Heart left ventricle (tissue), 13 donors: ENCODE measurements around the gene CCDC92.

ENCODE experiments used
- CTCF ChIP-seq, 12 donors: fragments of 200-600 bp; sonication (generic) in 4 of 12; IDR thresholded peaks; one replicate each; pipeline versions ENCODE4 v1.5.0 to v1.8.0; 2018 to 2022; ENCODE audit warnings: antibody characterized with exemption in 12 of 12, mild to moderate bottlenecking in 5 of 12
- POLR2A ChIP-seq, 2 donors: fragments of 450-650 bp; IDR thresholded peaks; one replicate each; pipeline ENCODE4 v1.6.1; 2017; ENCODE audit warnings: antibody characterized with exemption in 2 of 2, mild to moderate bottlenecking in 2 of 2, moderate library complexity in 2 of 2
- donor health status: ischemic (EF 13 %, LVEDD 7.1; RV severe dilation, severe dysfunction).
- donor health status: DM: no; HTN: yes; CAD: no.
- donor health status: DM: no; HTN: no; CAD: no.
- donor health status: ischemic (EF 25% LVEDD 6.9; RV normal size, moderate dysfunction).
- donor health status: ischemic (EF 25% LVEDD 5.7; RV mildly dilated, moderate dysfunction).
- donor health status: ischemic (EF 35%, LVEDD 5.7; RV mildly dilated, moderate dysfunction).
- donor health status: nonischemic (EF 11% LVEDD 7.7; RV severe dilation, severe dysfunction).
- donor health status: DM: yes; HTN: yes; CAD: no.
- donor health status: PGD.
- donor health status: ischemic (EF 29% LVEDD 5.4; RV normal size, mild dysfunction).
- donor health status: nonischemic (EF 23%, LVEDD 6.1; RV moderate dilation, normal function).

DNA sequence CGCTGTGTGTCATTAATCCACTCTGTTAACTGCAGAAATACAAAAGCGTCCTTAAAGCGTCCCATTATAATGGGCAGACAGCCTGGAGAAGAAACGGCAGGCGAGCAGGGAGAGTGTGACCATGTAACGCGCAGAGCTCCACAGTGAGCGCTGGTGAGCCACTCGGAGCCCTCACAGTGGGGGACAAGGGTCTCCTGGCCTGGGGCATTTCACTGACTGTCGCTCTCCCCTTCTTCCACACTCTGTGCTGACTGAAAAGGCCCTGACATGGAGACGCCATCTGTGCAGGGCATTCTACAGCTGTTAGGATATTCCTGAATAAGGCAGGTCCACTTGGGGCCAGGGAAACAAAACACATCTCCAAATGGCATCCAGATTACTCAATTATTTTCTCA is 24.2 kb downstream of the CCDC92 start:
- TF ChIP-seq CTCF (IDR thresholded peaks at IDR 0.05) (no peak), POLR2A (IDR thresholded peaks at IDR 0.05) (no peak)
